GM15510 (cell line): Measurements from ENCODE around the gene TOX3.

ENCODE experiments used
- POLR2A ChIP-seq: IDR thresholded peaks from 3 replicates; pipeline ENCODE4 v1.6.1; 2011; ENCODE audit warnings: borderline replicate concordance; ENCODE audit not compliant: insufficient read length; ENCODE audit errors: extremely low read depth

Gene TOX3

DNA sequence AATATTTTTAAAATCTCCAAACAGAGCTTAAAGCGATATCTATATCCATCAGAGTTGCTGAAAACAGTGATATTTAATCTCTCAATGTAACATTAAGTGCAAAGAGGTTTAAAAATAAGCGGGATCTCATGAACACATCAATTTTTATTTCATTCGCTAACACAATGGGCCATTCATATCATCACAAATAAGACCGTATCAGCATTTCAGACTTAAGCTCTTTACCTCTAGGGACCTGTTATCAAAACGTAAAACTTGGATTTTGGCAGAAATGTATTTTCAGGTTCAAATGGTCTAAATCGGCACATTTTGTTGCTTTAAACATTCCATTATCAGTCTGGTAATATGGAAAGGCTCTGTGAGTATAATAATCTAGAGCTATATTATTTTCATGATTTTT, 77.9 kb downstream of the TOX3 start:
- no peak for TF ChIP-seq POLR2A

DNA sequence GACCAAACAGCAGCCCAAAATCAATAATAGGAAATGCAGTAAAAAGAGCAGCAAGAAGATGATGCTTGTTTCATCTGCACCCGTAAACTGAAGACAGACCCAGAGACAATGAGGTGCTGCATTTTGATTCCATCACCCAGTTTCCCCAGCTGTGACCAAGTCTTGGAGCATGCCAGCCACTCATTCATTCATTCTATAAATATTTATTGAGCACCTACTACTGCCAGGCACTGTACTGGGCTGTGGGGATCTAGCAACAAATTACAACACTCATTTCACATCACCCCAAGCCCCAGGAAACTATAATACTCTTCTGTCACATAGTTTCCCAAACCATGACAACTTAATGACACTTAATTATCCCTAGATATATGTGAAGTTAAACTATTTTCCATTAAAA, 79.2 kb downstream of the TOX3 start:
- no peak for TF ChIP-seq POLR2A

DNA sequence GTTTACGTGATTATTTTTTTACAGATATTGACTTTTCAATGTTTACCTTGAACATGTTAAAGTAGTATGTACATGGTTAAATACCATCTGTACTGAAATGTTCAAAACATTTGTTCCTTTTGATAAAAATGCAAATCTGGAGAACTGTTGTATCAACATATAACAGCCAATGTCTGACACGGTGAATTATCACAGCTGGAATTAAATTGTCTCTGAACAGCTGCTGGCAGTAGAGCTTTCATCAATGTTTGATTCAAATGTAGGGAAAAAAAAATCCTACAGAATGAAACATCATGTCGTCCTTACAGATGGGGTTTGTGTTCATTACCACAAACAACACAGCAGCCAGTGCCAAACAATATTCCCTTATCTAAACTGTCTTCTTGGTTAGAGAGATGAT, 79.9 kb downstream of the TOX3 start:
- TF ChIP-seq POLR2A = no peak

DNA sequence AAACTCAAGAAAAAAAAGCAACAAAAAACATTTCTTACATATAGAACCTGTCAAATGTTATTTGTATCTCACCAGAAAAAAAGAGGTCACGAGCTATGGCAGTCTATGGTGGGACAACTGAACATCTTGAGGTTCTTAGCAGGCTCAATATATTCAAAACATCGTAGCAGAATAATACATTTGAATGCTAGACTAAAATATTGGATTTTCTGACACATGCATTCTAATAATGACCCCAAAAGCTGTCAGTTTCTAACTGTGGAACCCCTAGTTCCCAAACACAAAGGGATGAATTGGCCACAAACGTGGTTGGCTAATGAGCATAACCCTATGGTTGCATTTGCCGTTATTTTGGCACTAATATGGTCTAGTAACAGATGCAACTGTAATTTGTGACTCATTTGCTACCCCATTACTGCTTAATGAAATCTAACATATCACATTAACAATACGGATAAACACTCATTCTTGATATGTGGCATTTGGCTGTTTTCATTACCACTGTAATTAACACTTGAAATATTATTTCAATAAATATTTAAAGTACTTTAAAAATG, 81.2 kb downstream of the TOX3 start:
- no peak for TF ChIP-seq POLR2A

DNA sequence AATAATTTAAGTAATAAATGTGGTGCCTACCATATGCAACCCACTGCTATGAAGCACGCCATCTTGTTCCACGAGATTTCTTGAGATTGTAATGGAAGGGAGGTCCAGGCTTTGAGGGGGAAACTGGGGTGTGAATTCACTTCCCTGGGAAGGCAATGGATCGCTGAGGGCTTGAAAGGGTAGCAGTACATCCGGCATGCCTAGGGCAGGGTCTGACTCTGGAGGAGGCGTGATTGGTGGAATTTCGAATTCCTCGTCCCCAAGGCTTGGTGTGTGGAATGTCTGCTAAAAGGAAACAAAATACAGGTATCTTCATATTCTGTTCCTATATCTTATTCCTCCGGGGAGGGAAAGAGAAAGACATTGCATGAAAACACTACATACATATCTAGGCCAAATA, 83.0 kb downstream of the TOX3 start:
- TF ChIP-seq POLR2A = no peak

DNA sequence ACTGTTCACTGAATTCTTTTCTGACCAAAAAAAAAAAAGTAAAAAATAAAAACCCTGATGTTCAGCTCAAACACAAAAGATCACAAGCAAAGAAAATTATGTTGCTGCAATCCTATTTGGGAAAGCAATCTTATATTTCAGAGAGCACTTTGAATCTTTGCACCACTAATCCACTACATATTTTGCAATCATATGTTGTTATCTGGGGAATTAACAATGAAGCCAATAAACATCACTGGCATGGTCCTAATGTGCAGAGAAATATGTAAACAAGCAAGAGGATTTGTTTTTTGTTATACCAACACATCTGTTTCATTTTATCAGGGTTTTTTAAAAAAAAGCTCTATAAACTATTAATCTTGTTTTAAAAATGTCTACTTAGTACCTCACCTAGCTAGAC, 84.1 kb downstream of the TOX3 start:
- TF ChIP-seq POLR2A = no peak

DNA sequence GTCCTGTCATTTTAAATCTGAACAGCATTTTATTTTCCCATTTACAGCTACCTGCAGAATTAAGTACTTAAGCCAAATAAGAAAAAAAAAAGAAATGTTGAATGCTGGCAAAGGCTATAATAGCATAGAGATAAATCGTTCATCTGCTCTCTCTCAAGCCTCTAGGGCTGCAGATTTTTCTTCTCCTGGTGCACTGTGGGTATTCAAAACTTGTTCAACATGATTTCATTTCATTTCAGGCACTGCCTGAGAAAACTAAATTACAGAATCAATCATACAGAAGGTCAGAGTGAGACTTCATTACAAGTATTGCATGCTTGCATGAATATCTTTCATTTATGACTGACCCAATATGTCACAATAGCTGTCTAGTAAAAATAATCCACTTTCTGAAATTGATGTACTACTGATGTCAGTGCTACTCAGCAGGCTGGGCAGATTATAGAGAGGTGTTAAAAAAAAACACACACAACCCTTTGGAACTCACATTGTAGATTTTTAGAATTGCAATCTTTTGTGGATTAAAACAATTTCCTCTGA, 86.2 kb downstream of the TOX3 start:
- no peak for TF ChIP-seq POLR2A

DNA sequence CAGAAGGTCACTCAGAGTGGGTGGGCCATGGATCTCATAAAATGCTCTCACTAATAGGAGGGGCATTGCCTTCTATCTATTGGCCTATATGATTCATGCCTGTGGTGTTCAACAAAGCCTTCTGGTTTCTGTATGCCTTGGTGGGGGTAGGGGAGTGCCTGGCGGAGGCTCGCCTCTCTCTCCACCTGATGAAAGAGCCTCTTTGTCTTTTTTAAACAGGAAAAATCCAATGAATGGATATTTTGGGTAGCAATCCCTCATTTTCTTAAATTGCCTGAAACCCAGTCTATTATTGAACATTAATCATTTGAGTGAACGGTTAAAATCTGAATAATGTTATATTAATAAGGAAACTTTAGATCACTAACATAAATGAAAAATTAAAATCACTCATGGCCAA, 90.6 kb downstream of the TOX3 start:
- no peak for TF ChIP-seq POLR2A

DNA sequence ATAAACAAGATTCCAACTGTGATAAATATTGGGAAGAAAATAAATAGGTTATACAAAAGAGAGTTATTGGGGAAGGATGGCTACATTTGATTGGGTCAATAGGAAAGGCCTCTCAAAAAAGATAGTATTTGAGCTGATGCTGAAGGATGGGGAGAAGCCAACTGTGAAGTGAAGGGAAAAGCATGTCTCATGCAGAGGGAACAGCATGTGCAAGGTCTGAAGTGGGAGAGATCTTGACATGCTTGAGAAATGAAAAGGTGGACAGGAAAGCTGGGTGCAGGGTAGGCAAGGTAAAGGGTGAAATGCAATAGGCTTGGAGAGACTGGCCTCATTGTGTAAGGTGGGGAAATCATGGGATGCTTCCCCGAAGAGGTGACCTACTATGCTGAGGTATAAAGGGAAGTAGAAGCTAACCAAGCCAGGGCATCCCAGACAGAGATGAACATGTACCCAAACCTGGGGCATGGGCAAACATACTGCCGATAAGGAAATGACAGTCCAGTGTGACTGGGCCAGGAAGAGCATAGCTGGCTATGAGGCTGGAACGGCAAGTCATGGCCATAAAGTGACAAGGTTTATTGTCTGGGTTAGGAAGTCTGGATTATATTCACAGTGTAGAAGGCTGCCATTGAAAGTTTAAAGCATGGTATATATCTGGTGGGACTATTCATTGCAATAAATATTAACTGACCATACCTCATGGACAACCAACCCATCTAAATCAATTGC, 91.2 kb downstream of the TOX3 start:
- TF ChIP-seq POLR2A = no peak

DNA sequence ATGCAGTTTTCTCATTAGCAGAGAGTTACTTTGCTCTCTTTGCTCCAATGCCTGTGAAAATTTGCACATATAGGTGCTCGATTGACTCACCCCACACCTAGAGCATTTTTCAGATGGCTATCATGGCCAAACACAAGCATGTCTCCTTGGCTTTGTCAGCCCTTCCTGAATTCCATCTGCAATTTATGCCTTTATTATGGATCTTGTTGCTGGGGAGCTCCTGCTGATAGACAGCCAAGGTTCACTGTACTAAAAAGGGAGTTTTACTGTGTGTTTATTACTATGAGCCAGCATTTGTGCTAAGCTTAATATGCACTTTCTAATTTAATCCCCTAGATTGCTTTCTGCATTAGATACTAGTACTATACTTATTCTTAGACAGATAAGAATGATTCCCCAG, 93.3 kb downstream of the TOX3 start:
- no peak for TF ChIP-seq POLR2A

DNA sequence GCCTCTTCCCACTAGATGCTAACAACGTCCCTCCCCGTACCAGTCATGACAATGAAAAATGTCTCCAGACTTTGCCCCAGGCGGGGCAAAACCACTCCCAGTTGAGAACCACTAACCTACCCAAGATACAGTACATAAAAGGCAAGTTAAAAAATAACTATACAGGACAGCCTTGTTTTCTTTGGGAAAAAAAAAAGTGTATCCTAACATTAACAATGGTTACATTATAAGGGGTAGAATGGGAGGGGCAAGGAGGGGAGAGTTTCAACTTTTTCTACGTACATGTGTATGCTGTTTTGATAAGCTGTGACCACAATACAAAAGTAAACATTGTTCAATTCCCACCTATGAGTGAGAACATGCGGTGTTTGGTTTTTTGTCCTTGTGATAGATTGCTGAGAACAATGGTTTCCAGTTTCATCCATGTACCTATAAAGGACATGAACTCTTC, 94.9 kb downstream of the TOX3 start:
- no peak for TF ChIP-seq POLR2A

DNA sequence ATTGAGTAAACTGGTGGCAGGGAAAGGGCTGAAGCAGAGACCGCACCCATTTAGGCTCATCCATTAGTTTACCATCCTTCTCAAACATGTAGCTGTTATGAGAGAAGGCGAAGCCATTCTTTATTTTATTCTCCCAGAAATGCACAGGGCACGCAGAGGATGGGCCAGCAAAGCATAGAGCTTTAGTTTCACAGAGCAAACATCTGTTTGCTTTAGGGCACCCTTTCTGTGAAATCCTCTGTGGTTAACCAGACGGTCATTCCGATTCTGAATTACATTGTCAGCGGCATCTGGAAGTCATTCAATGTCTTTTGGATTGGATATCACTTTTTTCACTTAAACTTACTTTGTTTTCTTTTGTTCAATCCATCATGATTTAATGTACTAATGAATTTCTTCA, 96.0 kb downstream of the TOX3 start:
- TF ChIP-seq POLR2A = no peak

DNA sequence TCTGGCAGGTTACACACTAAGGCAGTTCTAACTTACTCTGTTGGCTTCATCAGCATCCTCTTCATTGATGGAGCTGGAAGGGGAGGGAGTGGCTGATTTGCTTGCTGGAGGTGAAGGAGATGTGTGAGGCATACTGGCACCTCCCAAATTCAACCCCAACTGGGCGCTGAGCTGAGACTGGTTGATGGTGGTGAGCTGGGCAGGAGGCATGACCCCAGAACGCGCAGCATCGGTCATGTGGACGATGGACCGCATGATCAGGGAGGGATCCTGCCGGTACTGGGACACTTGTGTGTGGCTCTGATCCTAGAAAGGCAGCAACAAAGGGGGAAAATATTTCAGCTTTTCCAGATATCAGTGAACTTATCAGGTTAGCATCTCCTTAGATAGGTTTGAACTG, 96.7 kb downstream of the TOX3 start:
- TF ChIP-seq POLR2A = no peak

DNA sequence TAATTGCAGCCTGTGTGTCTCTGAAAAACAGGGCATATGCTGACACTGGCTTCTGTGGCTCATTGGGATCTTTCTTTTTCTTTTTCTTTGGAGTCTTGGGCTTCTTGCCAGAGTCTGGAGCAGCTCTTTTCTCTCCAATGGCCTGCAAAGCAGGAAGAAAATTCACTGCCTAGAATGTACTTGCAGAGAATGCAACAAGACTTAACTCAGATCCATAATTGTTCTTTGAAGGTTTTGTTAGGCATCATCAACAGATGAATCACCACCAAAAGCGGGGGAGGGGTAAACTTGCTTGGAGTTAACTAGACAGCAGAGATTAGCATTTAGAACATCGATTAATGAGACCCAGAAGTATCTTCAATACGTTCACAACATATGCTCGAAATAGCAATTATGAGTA, 100.9 kb downstream of the TOX3 start:
- no peak for TF ChIP-seq POLR2A

DNA sequence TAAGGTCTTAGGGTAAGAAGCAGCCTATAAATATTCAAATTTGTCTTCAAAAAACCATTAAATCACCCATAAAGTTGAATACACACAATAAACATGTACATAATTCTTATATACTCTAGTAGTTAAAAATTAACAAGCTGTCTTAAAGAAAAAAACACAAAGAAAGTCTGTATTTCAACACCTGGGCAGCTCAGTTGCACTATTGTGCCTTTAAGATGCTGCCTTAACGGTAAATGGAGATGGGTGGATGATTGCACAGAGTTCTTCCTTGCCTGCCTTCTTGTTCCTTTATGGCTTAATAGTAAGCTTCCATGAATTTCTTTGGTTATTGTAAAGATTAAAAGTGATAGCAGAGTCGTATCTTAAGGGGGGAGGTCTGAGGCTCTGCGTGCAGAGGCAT, 105.1 kb downstream of the TOX3 start:
- TF ChIP-seq POLR2A = no peak

DNA sequence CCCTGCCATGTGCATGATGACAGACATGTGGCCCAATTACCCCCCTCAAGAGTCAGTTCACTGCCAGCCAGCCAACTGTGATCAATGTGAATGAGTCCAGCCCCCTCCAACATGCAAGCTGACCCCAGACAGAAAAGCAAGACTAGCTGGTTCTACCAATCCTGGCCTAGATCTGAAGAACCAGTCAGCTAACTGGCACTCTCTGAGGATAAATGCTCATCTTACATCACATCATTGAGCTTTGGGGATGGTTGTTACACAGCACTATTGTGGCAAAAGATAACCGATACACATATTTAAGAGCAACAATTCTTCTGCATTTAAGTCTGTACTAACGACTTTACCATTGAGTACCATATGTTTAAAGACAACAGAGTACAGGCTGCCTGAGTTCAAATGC, 106.7 kb downstream of the TOX3 start:
- TF ChIP-seq POLR2A = no peak
